ENCODE measurements around the gene SLC6A18.

- TF ChIP-seq CTCF (IDR thresholded peaks at IDR 0.05; ENCODE audit: low read depth, low read length, poor library complexity, severe bottlenecking) (no peak), EZH2phosphoT487 (IDR thresholded peaks at IDR 0.05; ENCODE audit: borderline replicate concordance, low read length) (no peak)
These were observed 46.4 kb upstream of the SLC6A18 start for GRCh38 chr5:1178529-1179382.
